ENCODE measurements around the gene GRWD1.
"Not testable (repeated sequence)": the region's sequence is repeated elsewhere in the genome, so short reads cannot be mapped to it uniquely, and the experiment has no call there.

The GRWD1 gene

DNA sequence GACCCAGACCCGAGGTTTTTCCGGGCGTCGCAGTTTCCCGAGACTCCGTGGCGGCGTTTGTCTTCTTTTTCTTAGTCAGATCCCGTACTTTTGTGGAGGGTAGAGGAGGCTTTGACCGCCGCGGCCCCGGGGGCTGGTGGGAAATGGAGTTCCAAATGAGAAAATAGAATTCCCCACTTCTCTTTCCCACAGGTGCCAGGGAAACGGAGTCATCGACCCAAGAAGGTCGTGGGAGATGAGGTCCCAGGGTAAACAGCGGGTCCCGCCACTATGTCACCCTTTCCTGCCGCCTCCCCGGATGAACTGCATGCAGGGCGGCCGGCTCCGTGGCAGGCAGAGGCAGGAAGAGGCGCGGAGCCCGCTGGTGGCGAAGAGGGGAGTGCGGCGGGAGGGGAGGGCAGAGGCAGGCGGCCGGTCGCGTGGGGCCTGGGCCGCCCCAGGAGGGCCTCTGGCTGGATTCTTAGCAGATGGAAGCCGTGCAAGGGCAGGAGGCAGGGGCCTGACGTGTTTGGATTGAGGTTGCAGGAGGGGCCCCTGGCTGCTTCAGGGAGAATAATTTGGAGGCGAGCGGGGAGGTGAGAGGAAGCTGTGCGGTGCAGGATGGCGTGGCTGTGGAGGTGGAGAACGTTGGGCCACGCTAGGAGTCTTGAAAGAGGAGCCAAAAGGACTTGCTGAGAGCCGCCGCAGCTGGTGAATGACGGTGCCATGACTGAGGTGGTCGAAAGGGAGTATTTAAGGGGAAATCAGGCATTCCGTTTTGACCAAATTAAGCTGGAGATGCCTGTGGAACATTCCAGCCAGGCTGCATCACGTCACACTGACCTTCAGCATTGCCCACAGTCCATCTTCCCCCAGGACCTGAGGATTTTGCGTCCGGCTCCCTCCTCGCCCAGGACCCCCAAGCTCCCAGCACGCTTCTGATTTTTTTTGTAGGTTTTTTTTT lies 35.0 kb downstream of the GRWD1 start:
- peak; percentile 25 for DNase-seq

DNA sequence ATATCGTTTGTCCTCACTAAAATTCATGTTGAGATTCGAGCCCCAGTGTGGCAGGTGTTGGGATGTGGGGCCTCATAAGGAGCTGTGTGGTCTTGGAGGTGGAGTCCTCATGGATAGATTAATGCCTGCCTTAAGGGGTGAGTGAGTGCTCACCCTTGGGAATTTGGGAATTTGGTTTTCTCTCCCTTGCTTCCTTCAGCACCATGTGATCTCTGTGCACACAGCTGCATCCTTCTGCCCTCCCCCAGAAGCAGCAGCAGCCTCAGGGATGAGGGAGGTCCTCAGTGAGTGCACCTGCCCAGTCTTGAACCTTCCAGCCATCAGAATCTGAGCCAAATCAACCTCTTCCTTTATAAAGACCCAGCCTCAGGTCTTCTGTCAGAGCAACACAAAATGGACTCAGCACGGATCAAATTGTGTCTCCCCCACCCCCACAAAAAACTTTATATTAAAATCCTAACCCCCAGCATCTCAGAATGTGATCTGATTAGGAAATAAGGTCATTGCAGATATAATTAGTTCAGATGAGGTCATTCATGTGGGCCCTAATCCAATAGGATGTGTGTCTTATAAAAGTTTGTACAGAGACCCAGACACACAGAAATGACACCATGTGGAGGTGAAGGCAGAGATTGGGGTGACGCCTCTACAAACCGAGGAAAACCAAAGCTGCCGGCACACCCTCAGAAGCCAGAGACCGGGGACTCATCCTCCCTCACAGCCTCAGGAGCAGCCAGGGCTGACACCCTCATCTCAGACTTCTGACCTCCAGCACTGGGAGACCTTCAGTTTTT lies 36.3 kb downstream of the GRWD1 start:
- DNase-seq = no peak

DNA sequence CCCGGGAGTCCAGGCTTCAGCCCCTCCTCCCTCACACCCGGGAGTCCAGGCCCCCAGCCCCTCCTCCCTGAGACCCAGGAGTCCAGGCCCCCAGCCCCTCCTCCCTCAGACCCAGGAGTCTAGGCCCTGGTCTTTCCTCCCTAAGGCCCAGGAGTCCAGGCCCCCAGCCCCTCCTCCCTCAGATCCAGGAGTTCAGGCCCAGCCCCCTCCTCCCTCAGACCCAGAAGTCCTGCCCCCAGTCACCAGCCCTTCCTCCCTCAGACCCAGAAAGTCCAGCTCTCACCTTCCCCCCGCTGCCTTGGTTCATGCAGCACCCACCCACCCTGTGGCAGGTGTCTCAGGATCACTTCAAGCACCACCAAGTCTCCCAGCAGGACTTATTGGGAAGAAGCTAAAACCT lies 37.5 kb downstream of the GRWD1 start:
- DNase-seq = no peak

DNA sequence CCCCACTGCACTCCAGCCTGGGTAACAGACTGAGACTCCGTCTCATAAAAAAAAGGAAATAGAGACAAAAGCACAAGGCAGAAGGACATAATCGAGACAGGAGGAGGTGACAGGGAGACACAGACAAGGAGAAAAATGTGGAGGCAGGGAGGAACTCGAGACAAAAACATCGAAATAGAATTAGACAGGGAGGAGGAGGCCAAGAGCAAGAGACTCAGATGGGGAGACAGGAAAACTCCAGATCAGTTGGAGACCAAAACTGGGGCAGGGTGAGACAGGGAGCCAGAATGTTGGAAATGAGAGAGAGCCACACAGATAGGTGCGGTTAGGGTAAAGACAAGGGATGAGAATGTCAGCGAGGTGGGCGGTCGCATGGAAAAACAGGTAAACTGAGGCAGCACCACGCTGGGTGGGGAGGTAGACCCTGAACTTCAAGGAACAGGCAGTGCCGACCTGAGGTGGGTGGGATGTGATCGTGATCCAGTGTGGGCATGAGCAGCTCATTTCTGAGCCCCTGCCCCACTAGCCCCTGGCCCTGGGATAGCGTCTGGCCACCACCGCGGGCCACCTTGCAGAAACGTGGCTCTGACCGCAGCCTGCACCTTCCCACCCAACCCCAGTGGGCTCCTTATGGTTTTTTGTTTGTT lies 38.6 kb downstream of the GRWD1 start:
- no peak for DNase-seq

DNA sequence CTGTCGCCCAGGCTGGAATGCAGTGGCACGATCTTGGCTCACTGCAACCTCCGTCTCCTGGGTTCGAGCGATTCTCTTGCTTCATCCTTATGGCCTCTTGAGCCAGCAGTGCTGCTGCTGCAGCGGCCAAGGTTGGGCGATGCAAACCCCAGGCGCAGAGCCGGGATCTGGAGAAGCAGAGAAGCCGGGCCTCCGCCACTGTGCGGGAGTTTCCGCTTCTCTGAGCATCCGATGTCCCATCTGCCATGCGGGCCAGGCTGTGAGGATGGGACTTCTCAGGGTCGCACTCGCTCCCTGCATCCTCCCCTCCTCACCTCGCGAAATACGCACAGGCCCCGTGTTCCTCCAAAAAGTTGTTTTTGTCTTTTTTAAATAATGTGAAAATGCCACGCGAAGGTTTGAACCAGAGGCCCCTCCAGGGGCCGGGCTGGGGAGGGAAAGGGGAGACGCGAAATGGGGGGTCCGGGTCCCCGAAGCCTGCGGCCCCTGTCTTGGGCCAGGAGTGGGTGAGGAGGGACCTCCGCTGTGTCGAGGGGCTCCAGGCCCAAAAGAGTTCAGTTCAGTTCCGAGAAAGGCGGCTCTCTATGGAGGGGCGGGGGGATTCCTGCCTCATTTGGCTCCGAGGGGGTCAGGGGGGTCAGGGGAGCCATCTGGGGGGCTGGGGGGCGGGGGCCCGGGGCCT lies 39.3 kb downstream of the GRWD1 start:
- DNase-seq = no peak

DNA sequence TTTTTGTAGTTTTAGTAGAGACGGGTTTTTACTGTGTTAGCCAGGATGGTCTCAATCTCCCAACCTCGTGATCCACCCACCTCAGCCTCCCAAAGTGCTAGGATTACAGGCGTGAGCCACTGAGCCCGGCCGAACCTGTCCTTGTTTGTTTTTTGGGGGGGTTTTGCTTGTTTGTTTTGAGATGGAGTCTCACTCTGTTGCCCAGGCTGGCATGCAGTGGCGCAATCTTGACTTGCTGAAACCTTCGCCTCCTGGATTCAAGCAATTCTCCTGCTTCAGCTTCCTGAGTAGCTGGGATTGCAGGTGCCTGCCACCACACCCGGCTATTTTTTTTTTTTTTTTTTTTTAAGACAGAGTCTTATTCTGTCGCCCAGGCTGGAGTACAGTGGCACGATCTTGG lies 40.9 kb downstream of the GRWD1 start:
- DNase-seq = not testable (repeated sequence)

DNA sequence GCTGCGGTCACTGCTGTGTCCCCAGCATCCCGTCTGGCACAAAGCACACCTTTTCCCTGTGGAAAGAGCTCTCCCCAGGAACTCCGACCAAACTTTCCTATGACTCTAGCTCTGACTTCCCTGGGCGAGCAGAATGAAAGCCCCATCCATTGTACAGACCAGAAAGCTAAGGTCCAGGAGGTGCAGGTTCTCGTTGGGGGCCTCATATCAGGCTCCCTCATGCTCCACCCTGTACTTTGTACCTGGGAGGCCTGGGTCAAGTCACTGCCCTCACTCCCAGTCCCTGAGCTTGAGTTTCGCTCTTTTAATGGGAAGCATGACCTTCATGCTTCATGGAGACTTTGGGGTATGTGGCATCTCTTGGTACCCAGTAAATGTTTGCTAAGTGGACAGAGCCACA lies 41.8 kb downstream of the GRWD1 start:
- no peak for DNase-seq

DNA sequence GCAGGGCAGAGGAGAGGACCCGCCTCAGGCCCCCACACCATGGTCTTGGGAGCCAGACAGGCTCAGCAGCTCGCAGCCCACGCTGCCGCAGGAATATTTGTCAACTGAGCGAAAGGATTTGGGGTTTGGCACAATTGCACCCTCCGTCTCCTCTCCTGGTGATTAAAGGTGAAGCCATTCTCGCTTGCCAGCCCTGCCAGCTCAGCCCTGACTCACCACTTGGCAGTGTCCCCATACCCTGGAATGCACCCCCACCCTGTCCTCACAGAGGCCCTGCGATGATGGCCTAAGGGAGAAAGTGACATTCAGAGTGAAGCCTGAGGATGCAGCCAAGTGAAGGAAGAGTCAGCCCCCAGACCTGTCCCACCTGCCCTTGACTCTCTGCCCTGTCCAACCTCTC lies 42.2 kb downstream of the GRWD1 start:
- no peak for DNase-seq

DNA sequence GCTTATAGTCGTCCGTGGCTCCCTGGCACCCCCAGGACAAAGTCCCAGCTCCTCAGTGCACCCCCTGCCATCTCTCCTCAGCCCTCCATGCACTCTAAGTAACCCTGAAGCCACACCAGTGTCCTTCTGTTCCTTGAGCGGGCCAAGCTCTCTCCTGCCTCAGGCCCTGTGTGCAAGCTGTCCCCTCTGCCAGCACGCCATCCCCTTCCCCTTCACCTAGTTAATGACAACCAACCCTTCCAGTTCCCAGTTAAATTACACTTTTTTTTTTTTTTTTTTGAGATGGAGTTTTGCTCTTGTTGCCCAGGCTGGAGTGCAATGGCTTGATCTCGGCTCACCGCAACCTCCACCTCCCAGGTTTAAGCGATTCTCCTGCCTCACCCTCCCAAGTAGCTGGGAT lies 42.7 kb downstream of the GRWD1 start:
- not testable (repeated sequence) for DNase-seq

DNA sequence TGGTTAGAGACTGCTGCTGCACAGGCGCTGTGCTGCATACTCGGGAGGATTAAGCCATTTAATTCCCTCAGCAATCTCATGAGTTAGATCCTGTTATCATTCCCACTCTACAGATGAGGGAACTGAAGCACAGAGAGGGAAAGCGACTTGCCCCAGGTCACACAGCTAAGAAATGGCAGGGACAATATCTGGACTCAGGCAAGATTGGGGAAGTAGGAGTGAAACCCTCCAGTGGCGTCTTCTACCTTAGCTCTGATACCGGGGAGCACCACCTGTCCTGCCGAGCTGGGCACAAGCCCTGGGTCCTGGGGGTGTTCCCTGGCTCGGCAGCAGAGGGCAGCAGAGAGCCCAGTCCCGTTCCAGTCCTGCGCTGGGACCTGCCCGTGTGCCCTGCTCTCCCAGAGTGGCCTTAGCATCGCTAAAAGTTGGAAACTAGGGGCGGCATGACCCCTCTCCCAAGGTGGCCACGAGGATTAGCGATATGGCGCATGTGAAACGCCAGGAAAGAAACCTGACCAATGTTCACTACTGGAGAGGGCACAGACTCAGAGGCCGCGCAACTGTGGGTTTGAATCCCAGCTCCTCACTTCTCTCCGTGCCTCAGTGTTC lies 43.9 kb downstream of the GRWD1 start:
- peak; percentile 68 for DNase-seq

DNA sequence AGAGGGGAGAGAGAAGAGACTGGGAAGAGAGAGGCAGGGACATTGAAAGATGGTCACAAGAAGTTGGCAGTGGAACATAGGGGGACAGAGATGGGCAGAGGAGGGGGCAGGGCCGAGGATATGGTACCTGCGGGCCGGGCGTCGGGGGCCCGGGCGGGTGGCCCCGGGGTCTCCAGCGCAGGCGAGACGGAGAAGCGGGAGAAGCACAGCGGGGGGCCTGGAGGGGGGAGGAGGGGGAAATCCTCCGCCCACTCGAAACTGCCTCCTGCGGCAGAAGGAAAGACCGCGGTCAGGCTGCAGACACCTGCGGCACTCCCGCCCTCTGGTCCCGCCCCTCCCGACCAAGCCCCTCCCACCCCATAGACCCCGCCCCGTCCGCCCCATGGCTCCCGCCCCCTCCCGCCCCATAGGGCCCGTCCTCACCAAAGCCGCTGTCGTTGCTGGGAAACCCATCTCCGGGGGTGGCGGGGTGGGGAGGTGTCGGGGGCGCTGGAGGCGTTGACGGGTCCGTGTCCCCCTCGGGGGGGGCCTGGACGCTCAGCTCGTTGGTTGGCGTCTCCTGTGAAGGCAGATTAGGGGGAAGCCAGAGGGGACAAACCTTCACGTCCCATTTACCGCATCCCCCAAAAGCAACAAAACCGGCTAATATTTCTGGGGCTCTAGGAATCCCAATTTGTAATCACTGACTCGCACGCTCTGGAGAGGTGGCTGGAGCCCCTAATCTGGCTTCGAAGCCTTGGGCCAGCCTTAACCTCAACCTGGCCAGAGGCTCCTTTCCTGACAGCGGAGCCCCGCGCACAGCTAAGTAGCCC lies 45.4 kb downstream of the GRWD1 start:
- DNase-seq = peak; percentile 12

DNA sequence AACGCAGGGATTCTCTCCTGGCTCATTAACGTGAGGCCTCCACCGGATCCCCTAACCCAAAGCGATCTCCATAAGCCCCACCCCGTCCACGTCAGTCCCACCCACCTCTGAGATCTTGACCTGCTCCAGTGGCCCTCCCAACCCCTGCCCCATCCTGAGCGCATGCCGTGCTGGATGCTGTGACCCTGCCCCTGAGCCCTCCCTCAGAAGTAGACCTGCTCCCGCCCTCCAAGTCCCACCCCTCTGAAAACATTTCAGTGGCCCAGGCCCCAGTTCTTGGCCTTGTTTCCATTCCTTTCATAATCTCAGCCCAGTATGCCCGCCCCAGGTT lies 46.0 kb downstream of the GRWD1 start:
- no peak for DNase-seq

DNA sequence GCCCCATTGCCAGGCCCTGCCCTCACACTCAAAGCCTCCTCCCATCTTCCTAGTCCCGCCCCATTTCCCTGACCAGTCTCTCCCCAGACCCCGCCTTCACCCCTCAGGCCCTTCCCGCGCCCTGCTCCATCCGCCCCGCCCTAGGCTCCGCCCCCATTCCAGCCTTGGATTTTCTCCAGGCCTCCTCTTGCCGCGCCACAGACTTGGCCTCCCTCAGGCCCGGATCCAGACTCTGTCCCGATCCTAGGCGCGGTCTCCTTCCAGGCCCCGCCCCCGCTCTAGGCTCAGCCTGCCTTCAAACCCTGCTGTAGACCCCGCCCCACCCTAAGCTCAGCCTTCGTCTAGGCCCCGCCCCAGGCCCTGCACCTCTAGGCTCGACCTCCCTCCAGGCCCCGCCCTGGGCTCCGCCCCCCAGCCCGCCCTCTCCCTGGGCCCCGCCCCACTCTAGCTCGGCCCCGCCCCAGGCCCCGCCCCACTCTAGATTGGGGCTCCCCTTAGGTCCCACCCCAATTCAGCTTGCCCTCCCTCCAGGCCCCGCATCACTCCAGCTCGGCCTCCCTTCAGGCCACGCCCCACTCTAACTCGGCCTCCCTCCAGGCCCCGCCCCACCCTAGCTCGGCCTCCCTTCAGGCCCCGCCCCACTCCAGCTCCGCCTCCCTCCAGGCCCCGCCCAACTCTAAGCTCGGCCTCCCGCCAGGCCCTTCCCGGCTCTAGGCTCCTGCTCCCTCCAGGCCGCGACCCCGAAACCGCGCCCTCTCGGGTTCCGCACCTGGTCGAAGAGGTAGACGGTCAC lies 47.3 kb downstream of the GRWD1 start:
- DNase-seq = peak; percentile 97

DNA sequence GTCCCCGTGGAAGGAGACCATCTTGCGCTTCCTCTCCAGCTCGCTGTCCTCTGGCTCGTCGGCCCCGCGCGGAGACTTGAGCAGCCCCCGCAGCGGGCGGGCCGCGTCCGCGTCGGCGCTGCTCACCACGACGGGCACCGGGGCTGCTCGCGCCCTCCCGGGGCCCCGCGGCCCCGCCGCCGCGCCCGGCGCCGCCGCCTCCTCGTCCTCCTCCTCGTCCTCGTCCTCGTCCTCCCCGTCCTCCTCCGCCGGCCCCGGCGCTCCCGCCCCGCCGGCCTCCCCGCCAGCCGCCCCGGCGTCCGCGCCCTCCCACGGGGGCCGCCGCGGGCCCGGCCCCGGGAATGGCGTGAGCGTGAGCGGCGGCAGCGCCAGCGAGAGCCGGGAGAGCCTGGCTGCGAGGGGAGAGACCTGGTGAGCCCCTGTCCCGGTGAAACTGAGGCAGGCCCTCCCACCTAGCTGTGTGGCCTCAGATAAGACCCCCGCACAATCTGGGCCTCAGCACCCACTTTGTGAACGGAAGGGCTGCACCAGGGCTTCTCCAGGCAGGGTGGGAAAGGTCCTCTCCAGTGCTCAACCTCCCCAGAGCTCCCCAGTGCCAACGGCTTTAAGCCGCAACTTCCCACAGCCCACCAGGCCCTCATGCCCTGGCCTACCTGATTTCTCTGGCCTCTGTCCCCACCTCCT lies 48.1 kb downstream of the GRWD1 start:
- DNase-seq = no peak

DNA sequence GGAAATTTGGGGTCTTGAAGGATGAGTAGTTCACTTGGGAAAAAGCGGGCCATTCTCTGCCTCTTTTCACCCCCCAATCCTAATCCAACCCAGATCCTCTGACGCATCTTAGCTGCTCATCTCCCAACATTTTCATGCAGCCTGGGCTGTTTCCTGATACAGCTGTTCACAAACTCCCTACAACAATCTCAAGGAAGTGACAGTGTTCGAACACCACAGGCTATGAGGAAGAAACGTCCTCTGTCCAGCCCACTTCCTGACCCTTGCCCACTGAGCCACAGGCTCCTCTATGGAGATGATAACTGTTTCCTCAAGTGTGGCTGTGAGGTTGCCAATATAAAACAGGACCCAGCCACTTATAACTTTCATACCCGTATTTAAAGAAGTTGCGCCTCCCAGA lies 49.6 kb downstream of the GRWD1 start:
- peak; percentile 48 for DNase-seq

DNA sequence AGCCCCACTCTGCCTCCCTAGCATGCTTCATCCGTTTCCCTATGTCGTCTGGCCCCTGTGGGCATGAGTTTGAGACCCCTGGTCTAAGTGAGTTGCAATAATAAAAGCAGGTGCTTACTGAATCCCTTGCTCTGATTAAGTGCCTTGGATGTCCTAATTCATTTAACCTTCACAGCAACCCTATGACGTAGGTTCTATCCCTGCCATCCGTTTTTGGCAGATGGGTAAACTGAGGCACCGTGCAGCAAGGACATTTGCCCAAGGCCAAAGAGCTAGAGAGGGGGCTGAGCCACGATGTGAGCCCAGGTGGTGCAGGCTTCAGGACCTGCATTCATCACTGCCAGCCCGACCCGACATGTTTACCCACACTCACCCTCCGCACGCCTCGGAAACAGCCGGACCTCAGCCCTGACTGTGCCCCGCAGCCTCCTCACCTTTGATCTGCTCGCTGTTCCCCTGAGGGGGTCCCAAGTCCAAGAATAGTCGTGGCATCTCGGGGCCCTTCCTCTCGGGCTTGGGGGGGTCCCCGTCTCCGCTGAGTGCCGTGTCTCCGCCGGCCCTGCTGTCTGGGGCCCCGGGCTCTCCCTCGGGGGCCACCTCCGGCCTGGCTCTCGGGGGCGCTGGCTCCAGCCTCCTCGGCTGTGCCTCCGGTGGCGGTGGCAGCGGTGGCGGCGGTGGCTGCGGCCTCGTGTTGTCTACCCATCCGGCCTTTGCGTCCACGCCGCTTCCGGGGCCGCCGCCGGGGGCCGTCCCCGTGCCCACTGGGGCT lies 51.4 kb downstream of the GRWD1 start:
- no peak for DNase-seq

DNA sequence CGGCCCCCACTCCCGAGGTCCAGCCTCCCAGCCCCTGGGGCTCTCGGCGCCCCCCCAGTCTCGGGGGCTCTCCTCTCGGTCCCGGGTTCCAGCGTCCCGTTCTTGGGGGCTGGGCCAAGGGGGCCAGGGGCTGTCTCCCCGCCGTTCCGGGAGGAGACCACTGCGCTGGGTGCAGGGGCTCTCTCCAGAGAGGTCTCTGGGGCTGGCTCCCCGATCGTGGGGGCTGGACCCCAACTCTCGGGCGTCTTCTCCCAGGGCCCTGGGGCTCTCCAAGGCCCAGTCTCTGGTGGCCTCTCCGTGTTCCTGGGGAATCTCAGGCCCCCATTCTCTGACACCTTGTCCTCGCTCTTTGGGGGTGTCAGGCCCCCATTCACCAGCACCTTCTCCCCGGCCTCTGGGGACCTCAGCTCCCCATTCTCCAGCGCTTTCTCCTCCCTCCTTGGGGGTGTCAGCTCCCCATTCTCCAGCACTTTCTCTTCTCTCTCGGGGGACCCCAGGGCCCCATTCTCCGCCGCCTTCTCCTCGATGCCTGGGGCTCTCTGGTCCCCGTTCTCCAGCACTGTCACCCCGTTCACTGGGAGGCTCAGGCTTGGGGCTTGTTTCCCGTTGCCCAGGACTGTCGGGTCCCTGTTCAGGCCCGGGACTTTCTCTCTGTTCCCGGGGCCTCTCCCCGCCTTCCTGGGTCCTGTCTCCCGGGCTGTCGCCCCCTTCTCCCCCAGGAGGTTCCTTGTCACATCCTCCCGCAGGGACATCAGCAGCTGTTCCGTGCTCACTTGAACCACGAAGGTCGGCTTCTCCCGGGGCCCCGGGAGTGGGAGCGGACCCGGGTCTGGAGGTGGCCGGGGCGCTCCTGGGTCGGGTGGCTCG lies 52.2 kb downstream of the GRWD1 start:
- no peak for DNase-seq

DNA sequence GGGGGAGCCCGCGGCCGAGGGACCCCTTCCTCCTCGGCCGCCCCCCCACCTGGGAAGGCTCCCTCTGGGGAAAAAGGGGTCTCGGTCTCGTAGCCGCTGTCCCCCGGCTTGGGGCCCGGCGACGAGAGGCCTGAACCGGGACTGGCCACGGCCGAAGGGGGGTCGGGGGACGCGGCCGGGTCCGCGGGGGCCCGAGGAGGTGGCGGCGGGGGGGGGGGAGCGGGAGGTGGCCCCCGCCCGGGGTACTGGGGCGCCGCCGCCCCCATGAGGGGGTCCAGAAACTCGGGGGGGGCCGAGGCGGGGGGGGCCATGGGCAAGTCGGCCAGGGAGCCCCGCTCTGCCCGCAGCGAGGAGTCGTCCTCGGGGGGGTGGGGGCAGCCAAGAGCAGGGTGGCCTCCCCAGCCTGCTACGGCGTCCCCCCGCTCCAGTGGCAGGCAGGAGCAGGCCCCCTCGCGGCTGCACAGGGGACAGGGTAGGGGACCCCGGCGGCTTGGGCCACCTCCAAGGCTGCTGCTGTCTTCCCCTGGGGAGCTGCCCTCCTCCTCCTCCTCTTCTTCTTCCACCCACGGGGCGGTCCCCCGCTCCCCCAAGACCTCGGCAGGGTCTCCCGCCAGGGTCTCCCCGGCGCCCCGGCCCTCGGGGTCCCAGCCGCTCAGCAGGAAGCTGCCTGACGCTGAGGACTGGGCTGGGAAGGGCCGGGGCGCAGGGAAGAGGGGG lies 53.0 kb downstream of the GRWD1 start:
- no peak for DNase-seq
